Heart left ventricle (tissue), 16 donors: ENCODE results near the gene CTSK. TPM values are rescaled to one million over a fixed set of nuclear protein-coding genes. Genes with fewer than 3 reads are reported as not detected.
A peak's percentile ranks its signal among the peaks of the same experiment; 100 is the strongest.

Experiments
- ATAC-seq, 4 donors: fragments of 200-7000 bp; cut with Tn5 transposase; one replicate each; pipeline ENCODE4 v1.9.1; 2020 to 2022; ENCODE audit warnings: moderate library complexity in 4 of 4, mild to moderate bottlenecking in 3 of 4, moderate number of reproducible peaks in 1 of 4
- DNase-seq, 5 donors: peaks; one replicate each; pipeline ENCODE4 v3.0.0-alpha.2; 2020
- H3K27ac ChIP-seq, 12 donors: fragments of 200-600 bp; sonication (generic) in 4 of 12; one replicate each; pipeline versions ENCODE4 v1.5.0 to v1.8.0; 2016 to 2022; ENCODE audit warnings: mild to moderate bottlenecking in 2 of 12
- H3K27me3 ChIP-seq, 9 donors: fragments of 200-600 bp; sonication (generic) in 2 of 9; one replicate each; pipeline versions ENCODE4 v1.5.1 to v1.8.0; 2016 to 2022; ENCODE audit warnings: mild to moderate bottlenecking in 3 of 9
- H3K36me3 ChIP-seq, 9 donors: fragments of 200-600 bp; sonication (generic) in 2 of 9; one replicate each; pipeline versions ENCODE4 v1.5.0 to v1.8.0; 2018 to 2022; ENCODE audit warnings: mild to moderate bottlenecking in 2 of 9
- H3K4me1 ChIP-seq, 12 donors: fragments of 200-600 bp; sonication (generic) in 4 of 12; one replicate each; pipeline versions ENCODE4 v1.5.0 to v1.8.0; 2016 to 2022; ENCODE audit warnings: mild to moderate bottlenecking in 3 of 12
- H3K4me3 ChIP-seq, 12 donors: fragments of 200-600 bp; sonication (generic) in 4 of 12; one replicate each; pipeline versions ENCODE4 v1.5.0 to v1.8.0; 2017 to 2022; ENCODE audit warnings: mild to moderate bottlenecking in 9 of 12, moderate library complexity in 4 of 12
- H3K9me3 ChIP-seq, 12 donors: fragments of 200-600 bp; sonication (generic) in 4 of 12; one replicate each; pipeline versions ENCODE4 v1.5.0 to v1.8.0; 2016 to 2022; ENCODE audit warnings: mild to moderate bottlenecking in 1 of 12
- POLR2A ChIP-seq, 2 donors: fragments of 450-650 bp; IDR thresholded peaks; one replicate each; pipeline ENCODE4 v1.6.1; 2017; ENCODE audit warnings: antibody characterized with exemption in 2 of 2, mild to moderate bottlenecking in 2 of 2, moderate library complexity in 2 of 2
- WGBS, 4 donors: extraction: QIAGEN DNeasy Blood & Tissue Kit in 2 of 4; methylation state at CpG; one replicate each; pipeline versions ENCODE4 v1.1.5 to v1.1.7; 2013 to 2018; 5-methylcytosine and 5-hydroxymethylcytosine counted together
- intact Hi-C, 10 donors: fragments of 100-400 bp; cut with DNase I; formaldehyde crosslinking; loops; one replicate each; pipeline versions ENCODE4 v1.11.1 to v1.14.2; 2022
- polyA plus RNA-seq, 2 donors: library from polyadenylated mRNA; stranded (reverse); fragments of 200-250 nt; gene quantifications; one replicate each; pipeline ENCODE4 v1.2.3, GENCODE V29; 2013
- total RNA-seq, 9 donors: library from RNA; depleted of rRNA in 2 of 9; stranded (reverse); fragments of >200 nt in 2 of 9; fragmentation: NEBNext Ultra II Directional in 3 of 9; extraction: Animal tissue kit (Norgen Biotek cat#: 25700) in 3 of 9; gene quantifications; one replicate each; pipeline versions ENCODE4 v1.1.0 to v1.2.4, GENCODE V29; 2016 to 2023
- TF ChIP-seq, protein P1 (sequence below), 12 donors: fragments of 200-600 bp; sonication (generic) in 4 of 12; IDR thresholded peaks; one replicate each; pipeline versions ENCODE4 v1.5.0 to v1.8.0; 2018 to 2022; ENCODE audit warnings: antibody characterized with exemption in 12 of 12, mild to moderate bottlenecking in 5 of 12
- donor health status: ischemic (EF 13 %, LVEDD 7.1; RV severe dilation, severe dysfunction).
- donor health status: healthy with polysubstance abuse.
- donor health status: DM: no; HTN: yes; CAD: no.
- donor health status: DM: no; HTN: no; CAD: no.
- donor health status: ischemic (EF 25% LVEDD 6.9; RV normal size, moderate dysfunction).
- donor health status: ischemic (EF 25% LVEDD 5.7; RV mildly dilated, moderate dysfunction).
- donor health status: healthy.
- donor health status: DM: yes; HTN: yes; CAD: no.
- donor health status: ischemic (EF 35%, LVEDD 5.7; RV mildly dilated, moderate dysfunction).
- donor health status: nonischemic (EF 11% LVEDD 7.7; RV severe dilation, severe dysfunction).
- donor health status: DM: yes; HTN: yes; CAD: no.
- donor health status: PGD.
- donor health status: ischemic (EF 29% LVEDD 5.4; RV normal size, mild dysfunction).
- donor health status: nonischemic (EF 23%, LVEDD 6.1; RV moderate dilation, normal function).

Gene CTSK
- total and polyA plus RNA-seq, 11 donors = 2.1 to 17.9 (median 4.5) TPM

DNA sequence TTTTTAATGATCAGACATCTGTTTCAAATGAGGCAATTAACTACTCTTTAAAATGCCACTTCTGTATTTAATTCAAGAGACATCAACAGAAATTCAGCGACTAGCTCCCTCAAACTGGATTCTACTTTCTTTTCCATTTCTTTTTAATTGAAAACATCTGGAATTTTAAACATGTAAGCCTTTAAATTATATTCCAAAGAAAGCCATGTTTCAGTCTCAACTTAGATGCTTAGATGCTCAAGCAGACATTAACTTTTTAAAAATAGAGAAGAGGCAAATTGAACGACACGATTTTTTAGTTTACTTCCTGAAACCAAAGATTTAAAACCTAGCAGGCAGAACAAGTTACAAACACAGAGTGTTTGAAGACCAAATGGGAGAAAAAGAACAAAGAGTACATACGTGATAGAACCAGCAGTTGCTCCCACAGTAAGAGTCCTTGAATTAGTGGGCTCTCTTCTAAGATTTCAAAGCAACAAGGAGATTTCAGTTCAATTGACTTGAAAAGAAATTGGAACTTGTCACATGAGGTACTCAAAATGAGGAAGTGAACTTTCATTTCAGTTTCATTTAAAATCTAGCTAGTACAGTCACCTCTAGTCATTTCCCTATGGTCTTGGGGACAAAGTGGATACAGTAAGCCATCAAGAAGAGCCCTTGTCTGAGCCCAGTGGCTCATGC is 42.6 kb downstream of the CTSK start, which contains the start of gene CTSS:
TSS of gene CTSS (minus strand) at position 483 of the 681 bp plus-strand sequence. CDS start 1,015 bp downstream, outside the sequence.
- intact Hi-C loops = no loop called here
- peaks cover 0 to 3% (median 0%) of the 10 kb centered on the region in 12 donors for H3K9me3 ChIP-seq
- peaks cover 0 to 6% (median 0%) of the 10 kb centered on the region in 9 donors for H3K36me3 ChIP-seq
- DNase-seq = no peak
- ATAC-seq = peak in 3 of 4 donors; percentile 34 to 62 (median 62)
- peak within 1 kb of the TSS in 10 of 12 donors; percentile 8 to 93 (median 41) for H3K27ac ChIP-seq
- peaks cover 0 to 44% (median 0%) of the 10 kb centered on the region in 12 donors for H3K4me1 ChIP-seq
- H3K27me3 ChIP-seq = no peaks in the 10 kb centered on the region
- no peak for TF ChIP-seq POLR2A (IDR thresholded peaks at IDR 0.05)
- TF ChIP-seq, protein P1, sequence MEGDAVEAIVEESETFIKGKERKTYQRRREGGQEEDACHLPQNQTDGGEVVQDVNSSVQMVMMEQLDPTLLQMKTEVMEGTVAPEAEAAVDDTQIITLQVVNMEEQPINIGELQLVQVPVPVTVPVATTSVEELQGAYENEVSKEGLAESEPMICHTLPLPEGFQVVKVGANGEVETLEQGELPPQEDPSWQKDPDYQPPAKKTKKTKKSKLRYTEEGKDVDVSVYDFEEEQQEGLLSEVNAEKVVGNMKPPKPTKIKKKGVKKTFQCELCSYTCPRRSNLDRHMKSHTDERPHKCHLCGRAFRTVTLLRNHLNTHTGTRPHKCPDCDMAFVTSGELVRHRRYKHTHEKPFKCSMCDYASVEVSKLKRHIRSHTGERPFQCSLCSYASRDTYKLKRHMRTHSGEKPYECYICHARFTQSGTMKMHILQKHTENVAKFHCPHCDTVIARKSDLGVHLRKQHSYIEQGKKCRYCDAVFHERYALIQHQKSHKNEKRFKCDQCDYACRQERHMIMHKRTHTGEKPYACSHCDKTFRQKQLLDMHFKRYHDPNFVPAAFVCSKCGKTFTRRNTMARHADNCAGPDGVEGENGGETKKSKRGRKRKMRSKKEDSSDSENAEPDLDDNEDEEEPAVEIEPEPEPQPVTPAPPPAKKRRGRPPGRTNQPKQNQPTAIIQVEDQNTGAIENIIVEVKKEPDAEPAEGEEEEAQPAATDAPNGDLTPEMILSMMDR (IDR thresholded peaks at IDR 0.05) = no peak
- H3K4me3 ChIP-seq = peak within 1 kb of the TSS in 11 of 12 donors; percentile 1 to 60 (median 39)
- WGBS, 4 donors = 29 to 46% (median 33%) methylated on average over 4 of the region's 4 CpGs

GRCh38 chr1:150764617-150765101 is 43.4 kb downstream of the CTSK start:
- no peak for TF ChIP-seq POLR2A (IDR thresholded peaks at IDR 0.05)
- TF ChIP-seq, protein P1 (IDR thresholded peaks at IDR 0.05) = no peak
- H3K9me3 ChIP-seq = peaks cover 0 to 3% (median 0%) of the 10 kb centered on the region in 12 donors
- no peaks in the 10 kb centered on the region for H3K27me3 ChIP-seq
- H3K4me3 ChIP-seq = peak overlapping the region in 9 of 12 donors; percentile 1 to 60 (median 45)
- peaks cover 0 to 52% (median 0%) of the 10 kb centered on the region in 12 donors for H3K4me1 ChIP-seq
- peaks cover 0 to 13% (median 0%) of the 10 kb centered on the region in 9 donors for H3K36me3 ChIP-seq
- 42 to 65% (median 56%) methylated on average over 2 of the region's 2 CpGs for WGBS, 4 donors
- H3K27ac ChIP-seq = peak overlapping the region in 4 of 12 donors; percentile 8 to 93 (median 58)
- ATAC-seq (peak in 1 of 4 donors; percentile 26), DNase-seq (no peak)
- intact Hi-C loops = no loop called here

GRCh38 chr1:150763018-150763417 is 45.0 kb downstream of the CTSK start:
- Histone ChIP-seq H3K36me3 (peaks cover 0 to 28% (median 0%) of the 10 kb centered on the region in 9 donors), H3K4me1 (peaks cover 0 to 53% (median 0%) of the 10 kb centered on the region in 12 donors), H3K9me3 (peaks cover 0 to 3% (median 0%) of the 10 kb centered on the region in 12 donors), H3K27ac (peak overlapping the region in 1 of 12 donors; percentile 93), H3K4me3 (peak overlapping the region in 1 of 12 donors; percentile 57), H3K27me3 (no peaks in the 10 kb centered on the region)
- TF ChIP-seq, protein P1 (IDR thresholded peaks at IDR 0.05) = no peak
- no peak for TF ChIP-seq POLR2A (IDR thresholded peaks at IDR 0.05)
- ATAC-seq = no peak
- DNase-seq = no peak
- intact Hi-C loops = no loop called here
- 81 to 91% (median 84%) methylated on average over 3 of the region's 3 CpGs for WGBS, 4 donors

GRCh38 chr1:150762552-150762951 is 45.5 kb downstream of the CTSK start:
- Histone ChIP-seq H3K9me3 (peaks cover 0 to 3% (median 0%) of the 10 kb centered on the region in 12 donors), H3K4me3 (peak overlapping the region in 1 of 12 donors; percentile 57), H3K36me3 (peaks cover 0 to 33% (median 0%) of the 10 kb centered on the region in 9 donors), H3K27ac (peak overlapping the region in 1 of 12 donors; percentile 93), H3K4me1 (peaks cover 0 to 53% (median 0%) of the 10 kb centered on the region in 12 donors), H3K27me3 (no peaks in the 10 kb centered on the region)
- 89 to 93% (median 90%) methylated on average over 2 of the region's 2 CpGs for WGBS, 4 donors
- ATAC-seq = no peak
- DNase-seq = no peak
- intact Hi-C loops = no loop called here
- TF ChIP-seq, protein P1 (IDR thresholded peaks at IDR 0.05) = no peak
- no peak for TF ChIP-seq POLR2A (IDR thresholded peaks at IDR 0.05)
